Calu3 (cell line): ENCODE measurements around the gene LEMD2. TPM values are rescaled to one million over a fixed set of nuclear protein-coding genes. Genes with fewer than 3 reads are reported as not detected.
"Not testable (repeated sequence)": the region's sequence is repeated elsewhere in the genome, so short reads cannot be mapped to it uniquely, and the experiment has no call there.

Experiments
- BruUV-seq: library from RNA; stranded (reverse); fragments of 400-500 nt; replicated peaks from 2 replicates; lab custom pipeline; 2021; lab: Mats Ljungman, UMichigan
- CTCF ChIA-PET: fragments of 300-600 bp; sonication (Branson Sonifier 250); formaldehyde crosslinking; loops from one replicate; lab custom pipeline; 2022; ENCODE audit warnings: antibody characterized with exemption; lab: Charles Lee
- DNase-seq: peaks from one replicate; pipeline ENCODE4 v3.0.0; 2022
- H3K27ac Mint-ChIP-seq: one replicate; pipeline ENCODE4 v1.8.0; 2022; ENCODE audit warnings: mixed read lengths; ENCODE audit not compliant: unreplicated experiment
- H3K27me3 Mint-ChIP-seq: one replicate; pipeline ENCODE4 v1.8.0; 2022; ENCODE audit warnings: mixed read lengths; ENCODE audit not compliant: unreplicated experiment
- H3K36me3 Mint-ChIP-seq: one replicate; pipeline ENCODE4 v1.8.0; 2022; ENCODE audit warnings: mild to moderate bottlenecking, moderate library complexity, mixed read lengths; ENCODE audit not compliant: insufficient read depth, unreplicated experiment
- H3K4me1 Mint-ChIP-seq: one replicate; pipeline ENCODE4 v1.8.0; 2022; ENCODE audit warnings: mild to moderate bottlenecking, low read depth, mixed read lengths; ENCODE audit not compliant: unreplicated experiment
- H3K4me3 Mint-ChIP-seq: one replicate; pipeline ENCODE4 v1.8.0; 2022; ENCODE audit warnings: mild to moderate bottlenecking, low read depth, moderate library complexity, mixed read lengths; ENCODE audit not compliant: unreplicated experiment
- H3K9me3 Mint-ChIP-seq: one replicate; pipeline ENCODE4 v1.8.0; 2022; ENCODE audit warnings: low read depth, mixed read lengths; ENCODE audit not compliant: unreplicated experiment
- intact Hi-C: fragments of 100-400 bp; cut with micrococcal nuclease; formaldehyde crosslinking; loops from one replicate; pipeline ENCODE4 v1.10.0; 2022; ENCODE audit not compliant: unreplicated experiment
- total RNA-seq: library from RNA; stranded (reverse); gene quantifications from 2 replicates; pipeline ENCODE4 v1.2.3, GENCODE V29; 2022
- TF ChIP-seq, protein P1 (sequence below): fragments of 200-600 bp; IDR thresholded peaks from one replicate; pipeline ENCODE4 v1.8.0; 2022; ENCODE audit warnings: antibody characterized with exemption; ENCODE audit not compliant: unreplicated experiment

Gene LEMD2
- total RNA-seq, 1 experiment from 2014 or later = 126 TPM

DNA sequence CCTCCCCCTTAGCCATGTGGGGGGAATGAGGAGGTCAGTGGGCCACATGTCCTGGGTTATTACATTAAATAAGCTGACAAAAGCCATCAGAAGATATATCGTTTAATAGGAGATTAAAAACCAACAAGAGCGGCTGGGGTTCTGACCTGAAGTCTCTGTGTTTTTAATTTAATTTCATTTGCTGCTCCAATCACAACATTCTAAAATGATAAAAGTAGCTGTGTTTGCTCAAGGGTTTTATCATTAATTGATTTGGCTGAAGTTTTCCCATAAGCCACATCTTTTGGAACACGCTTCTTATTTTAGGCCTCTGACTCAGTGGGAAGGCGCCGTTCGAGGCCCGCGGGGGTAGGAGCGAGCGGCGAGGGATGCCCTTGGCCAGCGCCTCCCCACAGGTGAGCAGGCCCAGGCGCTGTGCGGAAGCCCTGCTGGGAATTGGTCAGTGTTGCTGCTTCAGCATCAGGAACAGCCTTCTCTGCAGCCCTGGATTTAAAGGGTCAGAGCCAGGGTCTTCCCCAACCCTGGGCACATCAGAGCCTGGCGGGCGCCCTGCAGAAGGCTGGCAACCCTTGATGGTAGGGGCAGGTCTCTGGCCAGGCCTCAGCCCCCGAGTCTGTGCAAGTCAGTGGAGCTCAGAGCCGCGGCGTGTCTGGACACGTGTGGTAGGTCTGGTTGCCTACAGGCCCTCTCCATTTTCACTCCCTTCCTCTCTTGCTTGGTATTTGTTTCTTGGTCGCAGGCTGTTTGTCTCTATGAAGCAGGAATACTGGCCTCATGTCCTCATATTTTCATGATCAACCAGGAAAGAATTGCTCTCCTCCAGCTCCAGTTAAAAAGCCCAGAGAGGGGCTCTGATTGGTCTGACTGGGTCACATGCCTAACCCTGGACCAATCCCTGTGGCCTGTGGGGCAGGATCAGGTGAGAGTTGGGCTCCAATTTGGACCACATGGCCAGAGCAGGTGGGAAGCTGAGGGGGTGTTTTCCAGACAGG lies 45.8 kb upstream of the LEMD2 start:
- TF ChIP-seq, protein P1, sequence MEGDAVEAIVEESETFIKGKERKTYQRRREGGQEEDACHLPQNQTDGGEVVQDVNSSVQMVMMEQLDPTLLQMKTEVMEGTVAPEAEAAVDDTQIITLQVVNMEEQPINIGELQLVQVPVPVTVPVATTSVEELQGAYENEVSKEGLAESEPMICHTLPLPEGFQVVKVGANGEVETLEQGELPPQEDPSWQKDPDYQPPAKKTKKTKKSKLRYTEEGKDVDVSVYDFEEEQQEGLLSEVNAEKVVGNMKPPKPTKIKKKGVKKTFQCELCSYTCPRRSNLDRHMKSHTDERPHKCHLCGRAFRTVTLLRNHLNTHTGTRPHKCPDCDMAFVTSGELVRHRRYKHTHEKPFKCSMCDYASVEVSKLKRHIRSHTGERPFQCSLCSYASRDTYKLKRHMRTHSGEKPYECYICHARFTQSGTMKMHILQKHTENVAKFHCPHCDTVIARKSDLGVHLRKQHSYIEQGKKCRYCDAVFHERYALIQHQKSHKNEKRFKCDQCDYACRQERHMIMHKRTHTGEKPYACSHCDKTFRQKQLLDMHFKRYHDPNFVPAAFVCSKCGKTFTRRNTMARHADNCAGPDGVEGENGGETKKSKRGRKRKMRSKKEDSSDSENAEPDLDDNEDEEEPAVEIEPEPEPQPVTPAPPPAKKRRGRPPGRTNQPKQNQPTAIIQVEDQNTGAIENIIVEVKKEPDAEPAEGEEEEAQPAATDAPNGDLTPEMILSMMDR = no peak
- BruUV-seq = no TSS peak
- Mint-ChIP-seq H3K27ac (no peak overlapping the region), H3K4me3 (no peak overlapping the region), H3K4me1 (peaks cover 5% of the 10 kb centered on the region), H3K27me3 (peaks cover 81% of the 10 kb centered on the region), H3K36me3 (no peaks in the 10 kb centered on the region), H3K9me3 (no peaks in the 10 kb centered on the region)
- DNase-seq = no peak
- intact Hi-C loops = no loop called here
- CTCF ChIA-PET = interaction anchor here (0.6 kb wide), 2 partner anchors 69 to 908 kb away, joined by 3 read pairs; no protein-coding TSS in a partner anchor

DNA sequence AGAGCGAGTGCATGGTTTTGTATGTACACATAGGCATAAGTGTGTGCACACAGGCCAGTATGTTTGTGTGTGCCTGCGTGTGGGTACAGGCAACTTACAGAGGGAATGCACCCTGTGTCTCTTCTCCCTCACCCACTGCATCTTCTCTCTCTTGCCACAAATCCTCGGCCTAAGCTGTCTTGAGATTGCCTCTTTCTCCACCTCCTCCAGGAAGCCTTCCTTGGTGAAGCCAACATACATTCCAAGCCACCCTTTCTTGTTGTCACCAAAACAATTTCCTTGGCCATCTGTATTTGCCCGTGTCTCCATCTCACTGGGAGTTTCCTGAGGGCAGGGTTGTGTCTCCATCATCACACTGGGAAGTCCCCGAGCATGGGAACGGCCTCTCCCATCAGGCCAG lies 44.7 kb upstream of the LEMD2 start:
- CTCF ChIA-PET = no interaction called here
- no peaks in the 10 kb centered on the region for H3K9me3 Mint-ChIP-seq
- H3K27ac Mint-ChIP-seq = no peak overlapping the region
- intact Hi-C loops = no loop called here
- H3K36me3 Mint-ChIP-seq = no peaks in the 10 kb centered on the region
- no peak for DNase-seq
- peaks cover 92% of the 10 kb centered on the region for H3K27me3 Mint-ChIP-seq
- H3K4me3 Mint-ChIP-seq = no peak overlapping the region
- TF ChIP-seq, protein P1 = no peak
- BruUV-seq = no TSS peak
- no peaks in the 10 kb centered on the region for H3K4me1 Mint-ChIP-seq

DNA sequence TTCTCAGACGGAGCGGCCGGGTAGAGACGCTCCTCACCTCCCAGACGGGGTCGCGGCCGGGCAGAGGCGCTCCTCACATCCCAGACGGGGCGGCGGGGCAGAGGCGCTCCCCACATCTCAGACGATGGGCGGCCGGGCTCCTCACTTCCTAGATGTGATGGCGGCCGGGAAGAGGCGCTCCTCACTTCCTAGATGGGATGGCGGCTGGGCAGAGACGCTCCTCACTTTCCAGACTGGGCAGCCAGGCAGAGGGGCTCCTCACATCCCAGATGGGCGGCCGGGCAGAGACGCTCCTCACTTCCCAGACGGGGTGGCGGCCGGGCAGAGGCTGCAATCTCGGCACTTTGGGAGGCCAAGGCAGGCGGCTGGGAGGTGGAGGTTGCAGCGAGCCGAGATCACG lies 43.9 kb upstream of the LEMD2 start:
- CTCF ChIA-PET, H3K9me3 Mint-ChIP-seq, H3K4me3 Mint-ChIP-seq, BruUV-seq, H3K36me3 Mint-ChIP-seq, H3K27ac Mint-ChIP-seq, H3K4me1 Mint-ChIP-seq, intact Hi-C loops, DNase-seq: not testable (repeated sequence)
- peaks cover 92% of the 10 kb centered on the region for H3K27me3 Mint-ChIP-seq

DNA sequence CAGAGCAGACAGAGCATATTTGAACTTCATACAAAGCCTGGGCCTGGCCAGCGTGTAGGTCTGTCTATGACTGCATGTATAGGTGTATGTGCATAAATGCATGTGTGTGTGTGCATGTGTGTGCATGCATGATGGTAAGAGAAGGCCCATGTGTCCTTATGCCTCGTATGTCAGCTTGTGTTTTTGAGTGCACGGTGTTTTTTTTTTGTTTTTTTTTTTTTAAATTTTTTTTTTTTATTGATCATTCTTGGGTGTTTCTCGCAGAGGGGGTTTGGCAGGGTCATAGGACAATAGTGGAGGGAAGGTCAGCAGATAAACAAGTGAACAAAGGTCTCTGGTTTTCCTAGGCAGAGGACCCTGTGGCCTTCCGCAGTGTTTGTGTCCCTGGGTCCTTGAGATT lies 42.8 kb upstream of the LEMD2 start:
- H3K9me3 Mint-ChIP-seq, H3K4me1 Mint-ChIP-seq, H3K27ac Mint-ChIP-seq, BruUV-seq, intact Hi-C loops, CTCF ChIA-PET, H3K36me3 Mint-ChIP-seq, DNase-seq, H3K4me3 Mint-ChIP-seq: not testable (repeated sequence)
- H3K27me3 Mint-ChIP-seq = peaks cover 92% of the 10 kb centered on the region

DNA sequence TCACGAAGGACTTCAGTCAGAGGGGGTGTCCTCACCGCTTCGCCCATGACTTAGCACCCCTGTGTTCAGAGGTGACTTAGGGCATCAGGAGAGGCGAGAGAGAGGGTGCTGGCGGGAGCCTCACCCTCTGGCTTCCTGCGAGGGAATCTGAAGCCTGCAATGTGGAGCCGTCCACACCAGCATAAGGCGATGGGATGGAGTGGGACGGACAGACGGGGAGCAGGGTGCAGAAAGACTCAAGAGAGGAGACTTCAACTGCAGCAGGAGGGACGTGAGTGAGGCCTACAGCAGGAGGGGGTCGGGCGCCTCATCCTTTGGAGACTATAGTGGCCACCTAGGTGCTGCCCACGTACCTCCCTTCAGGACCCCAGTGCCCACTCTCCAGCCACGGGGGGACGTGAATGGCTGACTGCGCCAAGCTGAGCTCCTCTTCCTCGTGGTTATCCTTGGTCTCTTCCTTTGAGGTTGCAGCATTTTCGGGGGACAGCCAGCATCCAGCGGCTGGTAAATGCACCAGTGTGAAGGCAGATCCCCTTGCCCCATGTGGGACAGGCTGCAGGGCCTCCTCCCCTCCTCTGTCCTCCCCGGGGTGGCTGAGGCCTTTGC lies 41.8 kb upstream of the LEMD2 start:
- CTCF ChIA-PET = no interaction called here
- H3K27ac Mint-ChIP-seq = no peak overlapping the region
- no peak for DNase-seq
- TF ChIP-seq, protein P1 = no peak
- peaks cover 92% of the 10 kb centered on the region for H3K27me3 Mint-ChIP-seq
- BruUV-seq = no TSS peak
- intact Hi-C loops = no loop called here
- no peaks in the 10 kb centered on the region for H3K36me3 Mint-ChIP-seq
- no peaks in the 10 kb centered on the region for H3K4me1 Mint-ChIP-seq
- H3K9me3 Mint-ChIP-seq = no peaks in the 10 kb centered on the region
- no peak overlapping the region for H3K4me3 Mint-ChIP-seq
